IMR-90 (cell line): ENCODE results near the gene GGTLC2. TPM values are rescaled to one million over a fixed set of nuclear protein-coding genes. Genes with fewer than 3 reads are reported as not detected.

Source experiments
- ATAC-seq: fragments of 200-7000 bp; cut with Tn5 transposase; 2 replicates; pipeline ENCODE4 v1.9.1; 2020; ENCODE audit warnings: low read depth, mild to moderate bottlenecking, moderate library complexity
- BruUV-seq: library from RNA; stranded (reverse); fragments of 400-500 nt; replicated peaks from 2 replicates; lab custom pipeline; 2021; lab: Mats Ljungman, UMichigan
- CTCF ChIA-PET: fragments of 300-600 bp; formaldehyde crosslinking; extraction: SDS; loops from one replicate; lab custom pipeline; 2021; ENCODE audit warnings: antibody characterized with exemption; lab: Yijun Ruan, JAX
- POLR2A ChIA-PET: fragments of 300-600 bp; sonication (Branson Sonifier 250); formaldehyde crosslinking; loops from one replicate; lab custom pipeline; 2022; ENCODE audit warnings: antibody characterized with exemption; ENCODE audit not compliant: unreplicated experiment; lab: Charles Lee
- DNase-seq: peaks from one replicate; pipeline ENCODE4 v3.0.0; 2013
- H2AFZ ChIP-seq: replicated peaks from 2 replicates; pipeline ENCODE3; 2013; ENCODE audit warnings: low read length, mild to moderate bottlenecking; ENCODE audit not compliant: poor library complexity
- H2AK5ac ChIP-seq: 2 replicates; pipeline ENCODE4 v1.6.1; 2013; ENCODE audit warnings: low read depth, low read length, inconsistent platforms
- H2AK9ac ChIP-seq: replicated peaks from 2 replicates; pipeline ENCODE3; 2013; ENCODE audit warnings: mild to moderate bottlenecking, low read depth, low read length, moderate library complexity; ENCODE audit not compliant: poor library complexity
- H2BK120ac ChIP-seq: 2 replicates; pipeline ENCODE4 v1.6.1; 2013; ENCODE audit warnings: low read depth, low read length, inconsistent platforms
- H2BK15ac ChIP-seq: 3 replicates; pipeline ENCODE4 v1.6.1; 2013; ENCODE audit warnings: low read depth, low read length, inconsistent platforms
- H2BK20ac ChIP-seq: 2 replicates; pipeline ENCODE4 v1.6.1; 2013; ENCODE audit warnings: low read depth, mild to moderate bottlenecking, inconsistent platforms, low read length, moderate library complexity
- H2BK5ac ChIP-seq: 2 replicates; pipeline ENCODE4 v1.6.1; 2013; ENCODE audit warnings: mild to moderate bottlenecking, low read depth, low read length, inconsistent platforms; ENCODE audit not compliant: poor library complexity, severe bottlenecking
- H3K14ac ChIP-seq: replicated peaks from 2 replicates; pipeline ENCODE4 v1.6.1; 2013; ENCODE audit warnings: low read depth, low read length, inconsistent platforms
- H3K18ac ChIP-seq: 2 replicates; pipeline ENCODE4 v1.6.1; 2013; ENCODE audit warnings: low read depth, low read length, control low read depth
- H3K23ac ChIP-seq: 2 replicates; pipeline ENCODE4 v1.6.1; 2013; ENCODE audit warnings: low read depth, low read length, inconsistent platforms
- H3K27ac ChIP-seq: 2 replicates; pipeline ENCODE4 v1.5.1; 2013; ENCODE audit warnings: mild to moderate bottlenecking, control low read depth, low read length; ENCODE audit not compliant: insufficient read depth
- H3K27me3 ChIP-seq: 2 replicates; pipeline ENCODE4 v1.6.1; 2013; ENCODE audit warnings: low read length; ENCODE audit not compliant: control insufficient read depth, insufficient read depth
- H3K36me3 ChIP-seq: 2 replicates; pipeline ENCODE4 v1.6.1; 2013; ENCODE audit warnings: low read length, mixed read lengths; ENCODE audit not compliant: control insufficient read depth, insufficient read depth
- H3K4ac ChIP-seq: 2 replicates; pipeline ENCODE4 v1.6.1; 2013; ENCODE audit warnings: low read depth, low read length, inconsistent platforms
- H3K4me1 ChIP-seq: 2 replicates; pipeline ENCODE4 v1.6.1; 2013; ENCODE audit warnings: low read length, mixed read lengths; ENCODE audit not compliant: control insufficient read depth, insufficient read depth
- H3K4me2 ChIP-seq: 2 replicates; pipeline ENCODE4 v1.6.1; 2013; ENCODE audit warnings: low read depth, mild to moderate bottlenecking, control low read depth, low read length, moderate library complexity
- H3K4me3 ChIP-seq: 2 replicates; pipeline ENCODE4 v1.5.1; 2013; ENCODE audit warnings: low read depth, mild to moderate bottlenecking, control low read depth, low read length, moderate library complexity; ENCODE audit not compliant: insufficient read depth
- H3K56ac ChIP-seq: 2 replicates; pipeline ENCODE4 v1.6.1; 2013; ENCODE audit warnings: low read length, inconsistent platforms; ENCODE audit not compliant: insufficient read depth; ENCODE audit errors: extremely low read depth
- H3K79me1 ChIP-seq, 2 experiments: 2 replicates each; pipeline ENCODE4 v1.6.1; 2013; ENCODE audit warnings: low read length in 2 of 2, inconsistent platforms in 1 of 2, low read depth in 1 of 2
- H3K9ac ChIP-seq: 2 replicates; pipeline ENCODE4 v1.6.1; 2013; ENCODE audit warnings: low read depth, low read length, control low read depth
- H3K9me1 ChIP-seq: 2 replicates; pipeline ENCODE4 v1.6.1; 2013; ENCODE audit warnings: low read length, inconsistent platforms; ENCODE audit not compliant: insufficient read depth
- H3K9me3 ChIP-seq: 2 replicates; pipeline ENCODE4 v1.6.1; 2013; ENCODE audit warnings: low read length; ENCODE audit not compliant: control insufficient read depth, insufficient read depth
- H4K20me1 ChIP-seq: 2 replicates; pipeline ENCODE4 v1.6.1; 2013; ENCODE audit warnings: low read length, inconsistent platforms; ENCODE audit not compliant: insufficient read depth
- H4K5ac ChIP-seq: 2 replicates; pipeline ENCODE4 v1.6.1; 2013; ENCODE audit warnings: mild to moderate bottlenecking, low read depth, low read length, control low read depth
- H4K8ac ChIP-seq, 2 experiments: 2 replicates each; pipeline ENCODE4 v1.6.1; 2013; ENCODE audit warnings: low read depth in 2 of 2, low read length in 2 of 2, control low read depth in 1 of 2, inconsistent platforms in 1 of 2
- H4K91ac ChIP-seq: 2 replicates; pipeline ENCODE4 v1.6.1; 2013; ENCODE audit warnings: low read depth, low read length, inconsistent platforms; ENCODE audit not compliant: insufficient read depth
- POLR2A ChIP-seq: IDR thresholded peaks from 2 replicates; pipeline ENCODE4 v1.6.1; 2012; ENCODE audit warnings: mild to moderate bottlenecking, low read depth, low read length
- WGBS, 2 experiments: methylation state at CpG; one replicate each; pipeline versions ENCODE4 v1.1.5 to v1.1.7; 2013; ENCODE audit warnings: missing lambda C conversion rate in 2 of 2; ENCODE audit not compliant: insufficient read length in 1 of 2; ENCODE audit errors: extremely low coverage in 2 of 2; 5-methylcytosine and 5-hydroxymethylcytosine counted together
- dilution Hi-C: fragments of 300-500 bp; cut with HindIII; formaldehyde crosslinking; loops from one replicate; pipeline ENCODE4 v1.14.3; 2018; ENCODE audit warnings: low sequenced_read_pairs; ENCODE audit not compliant: unreplicated experiment
- in situ Hi-C: fragments of 300-500 bp; cut with MboI; formaldehyde crosslinking; loops from 3 replicates; pipeline ENCODE4 v1.14.3; 2019; ENCODE audit warnings: low sequenced_read_pairs, inconsistent platforms, mixed read lengths
- intact Hi-C: fragments of 100-400 bp; cut with micrococcal nuclease; formaldehyde crosslinking; loops from 2 replicates; pipeline ENCODE4 v1.10.0; 2022
- polyA plus RNA-seq, 3 experiments: library from polyadenylated mRNA; depleted of rRNA; stranded (reverse); fragments of >200 nt; gene quantifications; 2 replicates each; pipeline ENCODE4 v1.2.3, GENCODE V29; 2012; ENCODE audit warnings: low replicate concordance in 1 of 3
- total RNA-seq: library from RNA; depleted of rRNA; stranded (reverse); fragments of >200 nt; gene quantifications from 2 replicates; pipeline ENCODE4 v1.2.3, GENCODE V29; 2012

GGTLC2 gene
- total and polyA plus RNA-seq, 2 of the 4 experiments (the other 2 are of a cell fraction): 0.09 TPM; not detected in 1

DNA sequence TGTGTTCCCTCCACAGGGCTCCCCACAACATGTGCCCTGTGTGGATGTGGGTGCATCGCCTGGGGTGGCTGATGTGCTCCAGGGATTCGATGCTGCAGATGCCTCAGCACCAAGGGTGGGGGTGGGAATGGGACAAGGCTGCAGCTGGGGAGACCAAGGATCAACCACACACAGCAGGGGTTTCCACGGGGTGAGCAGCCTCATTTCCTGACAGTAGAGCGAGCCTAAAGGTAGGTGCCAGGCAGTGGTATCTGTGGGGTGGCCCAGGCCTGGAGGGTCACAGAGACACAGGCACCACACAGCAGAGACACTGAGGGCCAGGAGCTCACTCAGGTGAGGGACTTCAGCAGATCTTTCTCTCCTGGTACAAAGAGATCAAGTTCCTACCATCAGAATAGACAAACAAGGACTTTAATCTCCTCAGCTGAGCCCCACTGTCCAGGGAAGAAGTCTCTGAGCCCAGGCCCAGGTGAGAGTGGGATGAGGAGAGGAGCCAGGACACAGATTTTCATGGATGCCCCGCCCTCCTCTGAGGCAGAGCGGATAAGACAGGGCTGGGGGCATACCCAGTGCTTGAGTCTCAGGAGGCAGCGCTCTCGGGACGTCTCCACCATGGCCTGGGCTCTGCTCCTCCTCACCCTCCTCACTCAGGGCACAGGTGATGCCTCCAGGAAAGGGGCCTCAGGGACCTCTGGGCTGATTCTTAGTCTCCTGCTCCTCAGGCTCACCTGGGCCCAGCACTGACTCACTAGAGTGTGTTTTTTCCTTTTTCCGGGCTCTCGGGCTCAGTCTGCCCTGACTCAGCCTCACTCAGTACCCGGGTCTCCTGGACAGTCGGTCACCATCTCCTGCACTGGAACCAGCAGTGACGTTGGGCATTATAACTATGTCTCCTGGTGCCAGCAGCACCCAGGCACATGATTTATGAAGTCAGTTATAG is 19.7 kb downstream of the GGTLC2 start:
- DNase-seq (no peak), ATAC-seq (no peak)
- Histone ChIP-seq H3K9me3 (no peaks in the 10 kb centered on the region; the same call in 1 of the 2 replicates), H4K8ac (no peak overlapping the region), H3K56ac (no peak overlapping the region), H3K79me1 (no peaks in the 10 kb centered on the region), H4K20me1 (no peaks in the 10 kb centered on the region), H2AK5ac (no peak overlapping the region), H2AFZ (no peak overlapping the region), H3K4me2 (no peak overlapping the region), H3K9me1 (no peaks in the 10 kb centered on the region), H3K4me1 (no peaks in the 10 kb centered on the region), H2BK120ac (no peak overlapping the region), H4K5ac (no peak overlapping the region), H2BK20ac (no peak overlapping the region), H3K18ac (no peak overlapping the region), H3K23ac (no peak overlapping the region), H2AK9ac (no peak overlapping the region), H3K4ac (no peak overlapping the region), H3K14ac (no peak overlapping the region), H3K36me3 (no peaks in the 10 kb centered on the region), H4K91ac (no peak overlapping the region), H2BK15ac (no peak overlapping the region), H3K4me3 (no peak overlapping the region), H3K27ac (no peak overlapping the region), H3K27me3 (peaks cover 49% of the 10 kb centered on the region), H3K9ac (no peak overlapping the region), H2BK5ac (no peak overlapping the region)
- ChIA-PET POLR2A (no interaction called here), CTCF (no interaction called here)
- dilution Hi-C loops (no loop called here), in situ Hi-C loops (no loop called here), intact Hi-C loops (loop anchor here (10.0 kb wide), 1 partner anchor 81 kb away; no protein-coding TSS in a partner anchor)
- no peak for TF ChIP-seq POLR2A
- WGBS, 2 experiments: 73% methylated on average over 6 of the region's 14 CpGs; no CpG with 5 or more reads in 1 of the 2 experiments
- no TSS peak for BruUV-seq
